ENCODE results near the gene WFDC2.

- TF ChIP-seq CTCF (IDR thresholded peaks at IDR 0.05; ENCODE audit: borderline replicate concordance, extremely low read depth, low read length, poor library complexity, severe bottlenecking) (peak; percentile 15), EZH2 (IDR thresholded peaks at IDR 0.05; ENCODE audit: borderline replicate concordance, low read depth, low read length, severe bottlenecking) (no peak)
Observed at GRCh38 chr20:45497971-45498494, 28.5 kb downstream of the WFDC2 start.

All from DND-41 (cell line).